ENCODE measurements around the gene KCNAB2.

Gene KCNAB2

DNA sequence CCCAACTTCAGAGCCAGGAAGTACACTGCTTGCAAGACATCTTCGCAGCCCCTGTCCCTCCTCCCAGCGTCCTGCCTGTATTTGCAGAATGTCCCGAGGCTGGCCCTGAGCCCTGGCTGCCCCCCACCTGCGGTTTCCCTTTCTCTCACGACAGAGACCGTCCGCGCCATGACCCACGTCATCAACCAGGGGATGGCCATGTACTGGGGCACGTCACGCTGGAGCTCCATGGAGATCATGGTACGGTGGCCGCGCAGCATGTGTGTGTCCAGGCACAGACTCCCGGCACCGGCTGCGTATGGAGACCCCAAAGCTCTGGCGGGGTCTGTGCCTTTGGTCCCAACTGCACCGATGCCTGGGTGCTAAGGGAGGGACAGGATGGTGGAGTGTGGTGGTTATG, 48.6 kb downstream of the KCNAB2 start:
- no peaks in the 10 kb centered on the region for H3K4me1 ChIP-seq (ENCODE audit: control insufficient read depth, low read length)
- H3F3A ChIP-seq (ENCODE audit: control insufficient read depth, insufficient read depth): no peaks in the 10 kb centered on the region
- no peaks in the 10 kb centered on the region for H3K9me3 ChIP-seq (ENCODE audit: control insufficient read depth, insufficient read depth, low read length)
- no peaks in the 10 kb centered on the region for H3K36me3 ChIP-seq (ENCODE audit: control insufficient read depth, low read length)
- H3K9me2 ChIP-seq (replicated peaks; ENCODE audit: control insufficient read depth, low read length): no peaks in the 10 kb centered on the region
- TF ChIP-seq EZH2phosphoT487 (IDR thresholded peaks at IDR 0.05; ENCODE audit: borderline replicate concordance, low read length): no peak
- TF ChIP-seq, protein P1, sequence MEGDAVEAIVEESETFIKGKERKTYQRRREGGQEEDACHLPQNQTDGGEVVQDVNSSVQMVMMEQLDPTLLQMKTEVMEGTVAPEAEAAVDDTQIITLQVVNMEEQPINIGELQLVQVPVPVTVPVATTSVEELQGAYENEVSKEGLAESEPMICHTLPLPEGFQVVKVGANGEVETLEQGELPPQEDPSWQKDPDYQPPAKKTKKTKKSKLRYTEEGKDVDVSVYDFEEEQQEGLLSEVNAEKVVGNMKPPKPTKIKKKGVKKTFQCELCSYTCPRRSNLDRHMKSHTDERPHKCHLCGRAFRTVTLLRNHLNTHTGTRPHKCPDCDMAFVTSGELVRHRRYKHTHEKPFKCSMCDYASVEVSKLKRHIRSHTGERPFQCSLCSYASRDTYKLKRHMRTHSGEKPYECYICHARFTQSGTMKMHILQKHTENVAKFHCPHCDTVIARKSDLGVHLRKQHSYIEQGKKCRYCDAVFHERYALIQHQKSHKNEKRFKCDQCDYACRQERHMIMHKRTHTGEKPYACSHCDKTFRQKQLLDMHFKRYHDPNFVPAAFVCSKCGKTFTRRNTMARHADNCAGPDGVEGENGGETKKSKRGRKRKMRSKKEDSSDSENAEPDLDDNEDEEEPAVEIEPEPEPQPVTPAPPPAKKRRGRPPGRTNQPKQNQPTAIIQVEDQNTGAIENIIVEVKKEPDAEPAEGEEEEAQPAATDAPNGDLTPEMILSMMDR (IDR thresholded peaks at IDR 0.05; ENCODE audit: low read depth, low read length, poor library complexity, severe bottlenecking): no peak
- no peaks in the 10 kb centered on the region for H4K20me1 ChIP-seq (ENCODE audit: control insufficient read depth, insufficient read depth, low read depth, low read length)
- no peaks in the 10 kb centered on the region for H3K27me3 ChIP-seq (ENCODE audit: control insufficient read depth, low read length)
- no peaks in the 10 kb centered on the region for H3K79me2 ChIP-seq (ENCODE audit: control insufficient read depth, low read length)
- no peak overlapping the region for H3K27ac ChIP-seq (ENCODE audit: low read depth, low read length)
- no peak overlapping the region for H3K4me2 ChIP-seq (ENCODE audit: low read length)
- no peak overlapping the region for H3K4me3 ChIP-seq (ENCODE audit: low read length)

DNA sequence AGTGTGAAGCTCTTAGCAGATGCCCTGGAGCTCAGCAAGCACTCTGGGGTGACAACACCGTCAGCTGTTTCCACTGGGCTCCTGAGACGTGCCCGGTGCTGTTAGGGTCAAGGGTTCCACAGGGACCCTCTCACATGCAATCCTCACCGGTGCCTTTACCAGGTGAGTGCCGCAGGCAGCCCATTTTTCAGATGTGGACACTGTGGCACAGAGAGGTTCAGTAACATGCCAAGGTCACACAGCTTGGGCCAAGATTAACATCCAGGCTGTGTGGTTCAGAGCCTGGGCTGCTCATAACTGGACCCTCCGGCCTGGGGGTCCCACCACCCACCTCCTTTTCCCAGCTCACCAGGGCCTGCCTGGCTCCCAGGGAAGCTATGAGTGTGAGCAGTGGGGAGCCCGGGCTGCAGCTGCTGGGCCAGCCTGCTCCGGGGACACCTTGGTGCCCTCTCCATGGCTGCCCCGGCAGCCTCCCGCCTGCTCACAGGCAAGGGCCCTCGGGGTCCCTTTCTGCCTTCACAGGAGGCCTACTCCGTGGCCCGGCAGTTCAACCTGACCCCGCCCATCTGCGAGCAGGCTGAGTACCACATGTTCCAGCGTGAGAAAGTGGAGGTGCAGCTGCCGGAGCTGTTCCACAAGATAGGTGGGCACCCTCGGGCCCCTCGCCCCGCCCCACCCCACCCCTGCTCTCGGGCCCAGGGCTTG, 49.3 kb downstream of the KCNAB2 start:
- no peak overlapping the region for H3K27ac ChIP-seq (ENCODE audit: low read depth, low read length)
- no peaks in the 10 kb centered on the region for H3K9me3 ChIP-seq (ENCODE audit: control insufficient read depth, insufficient read depth, low read length)
- no peaks in the 10 kb centered on the region for H3K9me2 ChIP-seq (replicated peaks; ENCODE audit: control insufficient read depth, low read length)
- H3K36me3 ChIP-seq (ENCODE audit: control insufficient read depth, low read length): no peaks in the 10 kb centered on the region
- no peaks in the 10 kb centered on the region for H4K20me1 ChIP-seq (ENCODE audit: control insufficient read depth, insufficient read depth, low read depth, low read length)
- H3K4me2 ChIP-seq (ENCODE audit: low read length): no peak overlapping the region
- no peak for TF ChIP-seq EZH2phosphoT487 (IDR thresholded peaks at IDR 0.05; ENCODE audit: borderline replicate concordance, low read length)
- TF ChIP-seq, protein P1 (IDR thresholded peaks at IDR 0.05; ENCODE audit: low read depth, low read length, poor library complexity, severe bottlenecking): no peak
- no peaks in the 10 kb centered on the region for H3K79me2 ChIP-seq (ENCODE audit: control insufficient read depth, low read length)
- H3K27me3 ChIP-seq (ENCODE audit: control insufficient read depth, low read length): no peaks in the 10 kb centered on the region
- no peak overlapping the region for H3K4me3 ChIP-seq (ENCODE audit: low read length)
- H3F3A ChIP-seq (ENCODE audit: control insufficient read depth, insufficient read depth): no peaks in the 10 kb centered on the region
- no peaks in the 10 kb centered on the region for H3K4me1 ChIP-seq (ENCODE audit: control insufficient read depth, low read length)

DNA sequence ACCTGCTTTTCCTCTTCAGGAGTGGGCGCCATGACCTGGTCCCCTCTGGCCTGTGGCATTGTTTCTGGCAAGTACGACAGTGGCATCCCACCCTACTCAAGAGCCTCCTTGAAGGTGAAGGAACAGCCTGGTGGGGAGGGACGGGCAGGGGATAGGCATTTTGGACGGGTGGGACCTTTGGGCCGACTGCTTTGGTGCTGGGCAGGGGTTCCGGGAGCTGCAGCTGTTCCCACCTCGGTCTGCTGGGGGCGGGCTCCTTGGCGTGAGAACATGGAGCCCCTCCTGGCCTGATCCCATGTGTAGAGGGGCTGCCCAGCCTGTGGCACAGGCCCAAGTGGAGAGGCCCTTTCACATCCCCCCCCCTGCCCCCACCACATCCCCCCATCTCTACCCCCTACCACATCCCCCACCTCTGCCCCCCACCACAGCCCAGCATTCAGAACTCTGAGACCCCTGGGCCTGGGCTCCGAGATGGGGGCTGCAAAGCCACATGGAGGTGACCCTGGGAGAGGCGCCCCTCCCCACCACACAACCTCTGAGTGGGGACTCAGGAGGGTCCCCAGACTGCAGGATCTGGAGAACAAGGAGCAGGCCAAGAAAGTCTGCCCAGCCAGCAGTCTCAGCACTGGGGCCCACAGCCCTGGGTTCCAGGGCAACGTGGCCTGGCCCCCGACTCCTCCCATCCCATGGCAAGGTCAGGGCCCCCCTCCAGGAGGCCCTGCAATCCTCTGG, 50.0 kb downstream of the KCNAB2 start:
- Histone ChIP-seq H3K9me3 (ENCODE audit: control insufficient read depth, insufficient read depth, low read length) (no peaks in the 10 kb centered on the region), H3K36me3 (ENCODE audit: control insufficient read depth, low read length) (no peaks in the 10 kb centered on the region), H3K4me3 (ENCODE audit: low read length) (no peak overlapping the region), H3K4me2 (ENCODE audit: low read length) (no peak overlapping the region), H3K27me3 (ENCODE audit: control insufficient read depth, low read length) (no peaks in the 10 kb centered on the region), H3K27ac (ENCODE audit: low read depth, low read length) (no peak overlapping the region), H3K4me1 (ENCODE audit: control insufficient read depth, low read length) (no peaks in the 10 kb centered on the region), H4K20me1 (ENCODE audit: control insufficient read depth, insufficient read depth, low read depth, low read length) (no peaks in the 10 kb centered on the region), H3K79me2 (ENCODE audit: control insufficient read depth, low read length) (no peaks in the 10 kb centered on the region), H3F3A (ENCODE audit: control insufficient read depth, insufficient read depth) (no peaks in the 10 kb centered on the region), H3K9me2 (replicated peaks; ENCODE audit: control insufficient read depth, low read length) (no peaks in the 10 kb centered on the region)
- TF ChIP-seq EZH2phosphoT487 (IDR thresholded peaks at IDR 0.05; ENCODE audit: borderline replicate concordance, low read length): no peak
- TF ChIP-seq, protein P1 (IDR thresholded peaks at IDR 0.05; ENCODE audit: low read depth, low read length, poor library complexity, severe bottlenecking): no peak
